ENCODE results near the gene NTN3.

NTN3 gene

GRCh38 chr16:2428051-2428783 is 42.9 kb upstream of the NTN3 start:
- no peak for TF ChIP-seq CTCF (IDR thresholded peaks at IDR 0.05)

- no peak for TF ChIP-seq CTCF (IDR thresholded peaks at IDR 0.05)
These were observed 42.4 kb upstream of the NTN3 start for GRCh38 chr16:2428784-2429033.

- no peak for TF ChIP-seq CTCF (IDR thresholded peaks at IDR 0.05)
These were observed 41.9 kb upstream of the NTN3 start, which contains the start of gene CCNF for GRCh38 chr16:2429034-2429770. Gene CCNF (plus strand): TSS chr16:2429447. CDS start chr16:2429482, 35 bp downstream.

GRCh38 chr16:2429771-2430663 is 41.1 kb upstream of the NTN3 start:
- TF ChIP-seq CTCF (IDR thresholded peaks at IDR 0.05) = peak; percentile 45; the same call in 1 of the 2 replicates

- TF ChIP-seq CTCF (IDR thresholded peaks at IDR 0.05) = no peak
These were observed 38.8 kb upstream of the NTN3 start for GRCh38 chr16:2432286-2432685.

GRCh38 chr16:2432801-2433505 is 38.1 kb upstream of the NTN3 start:
- no peak for TF ChIP-seq CTCF (IDR thresholded peaks at IDR 0.05)

- TF ChIP-seq CTCF (IDR thresholded peaks at IDR 0.05) = no peak
These were observed 35.0 kb upstream of the NTN3 start for GRCh38 chr16:2436110-2436509.
